GM12878 (cell line): Measurements from ENCODE around the gene STAM2. TPM values are rescaled to one million over a fixed set of nuclear protein-coding genes. Genes with fewer than 3 reads are reported as not detected.

Experiments
- ATAC-seq: fragments of 200-7000 bp; cut with Tn5 transposase; 3 replicates; pipeline ENCODE4 v1.9.1; 2020; ENCODE audit warnings: mild to moderate bottlenecking, moderate library complexity
- BruUV-seq: library from RNA; stranded (reverse); fragments of 400-500 nt; replicated peaks from 2 replicates; lab custom pipeline; 2021; lab: Mats Ljungman, UMichigan
- CTCF ChIA-PET: fragments of 300-600 bp; sonication (Branson Sonifier 250); formaldehyde crosslinking; extraction: SDS; loops from one replicate; lab custom pipeline; 2021; ENCODE audit warnings: inconsistent platforms; lab: Yijun Ruan, JAX
- POLR2A ChIA-PET: fragments of 350-600 bp; formaldehyde crosslinking; extraction: SDS; loops from one replicate; lab custom pipeline; 2021; ENCODE audit warnings: inconsistent platforms; lab: Charles Lee
- RAD21 ChIA-PET: fragments of 300-600 bp; sonication (Branson Sonifier 250); formaldehyde crosslinking; loops from one replicate; lab custom pipeline; 2023; ENCODE audit warnings: antibody characterized with exemption; ENCODE audit not compliant: unreplicated experiment; lab: Charles Lee
- SMC1A ChIA-PET: fragments of 300-600 bp; sonication (Branson Sonifier 250); formaldehyde crosslinking; loops from one replicate; lab custom pipeline; 2023; ENCODE audit not compliant: unreplicated experiment, uncharacterized antibody; lab: Charles Lee
- DNase-seq: peaks from one replicate; pipeline ENCODE4 v3.0.0-alpha.2; 2011; ENCODE audit warnings: low read depth, low spot score
- FAIRE-seq: peaks from 3 replicates; lab custom pipeline; 2011; peaks lifted over from hg19 to GRCh38; lab: Jason Lieb, UNC
- H2AFZ ChIP-seq: 2 replicates; pipeline ENCODE4 v1.6.0; 2011; ENCODE audit warnings: low read depth, low read length, control low read depth; ENCODE audit not compliant: control insufficient read depth
- H3K27ac ChIP-seq: 2 replicates; pipeline ENCODE4 v1.5.1; 2011; ENCODE audit warnings: control low read depth; ENCODE audit not compliant: control insufficient read depth, insufficient read depth
- H3K27me3 ChIP-seq, 2 experiments: replicated peaks in 1 of 2; 2 replicates each; pipeline versions ENCODE4 v1.6.0 to v1.6.1; 2011; ENCODE audit warnings: low read length in 1 of 2; ENCODE audit not compliant: control insufficient read depth in 2 of 2, insufficient read depth in 2 of 2
- H3K36me3 ChIP-seq, 2 experiments: 2 replicates each; pipeline ENCODE4 v1.5.1; 2011; ENCODE audit warnings: low read length in 1 of 2; ENCODE audit not compliant: control insufficient read depth in 2 of 2, insufficient read depth in 2 of 2
- H3K4me1 ChIP-seq: 2 replicates; pipeline ENCODE4 v1.6.1; 2011; ENCODE audit warnings: mild to moderate bottlenecking, low read length, moderate library complexity, mixed read lengths; ENCODE audit not compliant: control insufficient read depth, insufficient read depth
- H3K4me2 ChIP-seq: 2 replicates; pipeline ENCODE4 v1.6.0; 2011; ENCODE audit warnings: control low read depth; ENCODE audit not compliant: control insufficient read depth, insufficient read depth
- H3K4me3 ChIP-seq: fragments of 200-600 bp; sonication (generic); 2 replicates; pipeline ENCODE4 v1.5.1; 2016
- H3K79me2 ChIP-seq: 2 replicates; pipeline ENCODE4 v1.6.0; 2011; ENCODE audit warnings: low read length; ENCODE audit not compliant: control insufficient read depth, insufficient read depth
- H3K9ac ChIP-seq: 2 replicates; pipeline ENCODE4 v1.8.0; 2011; ENCODE audit warnings: low read length, control low read depth, mixed read lengths; ENCODE audit not compliant: control insufficient read depth, insufficient read depth
- H3K9me3 ChIP-seq: replicated peaks from 3 replicates; pipeline ENCODE4 v1.5.1; 2011; ENCODE audit warnings: mild to moderate bottlenecking, low read length; ENCODE audit not compliant: control insufficient read depth, insufficient read depth
- H4K20me1 ChIP-seq: 2 replicates; pipeline ENCODE4 v1.6.0; 2011; ENCODE audit not compliant: control insufficient read depth, insufficient read depth
- CBFB ChIP-seq: IDR thresholded peaks from 2 replicates; pipeline ENCODE4 v1.6.1; 2016; ENCODE audit warnings: antibody characterized with exemption, low read depth
- CEBPB ChIP-seq, 2 experiments: fragments of 150-350 bp in 1 of 2; IDR thresholded peaks; 2 replicates each; pipeline ENCODE4 v1.6.1; 2012 to 2014; ENCODE audit warnings: low read depth in 2 of 2, low read length in 2 of 2, borderline replicate concordance in 1 of 2, inconsistent platforms in 1 of 2
- E2F4 ChIP-seq: IDR thresholded peaks from 2 replicates; pipeline ENCODE4 v1.6.1; 2012; ENCODE audit warnings: low read depth, low read length, improper control_type of control experiment
- ETV6 ChIP-seq, 2 experiments: fragments of 450-650 bp in 1 of 2; IDR thresholded peaks in 1 of 2; conservative IDR thresholded peaks in 1 of 2; 2 replicates each; pipeline ENCODE4 v1.6.1; 2014; ENCODE audit warnings: antibody characterized with exemption in 1 of 2, borderline replicate concordance in 1 of 2, low read depth in 1 of 2, mild to moderate bottlenecking in 1 of 2, moderate library complexity in 1 of 2
- YBX1 ChIP-seq: fragments of 450-650 bp; IDR thresholded peaks from 2 replicates; pipeline ENCODE4 v1.6.1; 2016; ENCODE audit warnings: antibody characterized with exemption
- ZBED1 ChIP-seq: IDR thresholded peaks from 2 replicates; pipeline ENCODE4 v1.6.1; 2016; ENCODE audit warnings: borderline replicate concordance
- WGBS: methylation state at CpG from one replicate; pipeline ENCODE4 v1.1.6; 2016; ENCODE audit warnings: low lambda C conversion rate; ENCODE audit not compliant: insufficient replicate concordance, insufficient coverage; ENCODE audit errors: missing lambda C conversion rate; 5-methylcytosine and 5-hydroxymethylcytosine counted together
- in situ Hi-C: fragments of 300-500 bp; cut with MboI; formaldehyde crosslinking; loops from 9 replicates; pipeline ENCODE4 v1.14.3; 2018; ENCODE audit warnings: mixed read lengths
- intact Hi-C: fragments of 100-400 bp; cut with micrococcal nuclease; formaldehyde crosslinking; loops from one replicate; pipeline ENCODE4 v1.14.2; 2022; ENCODE audit not compliant: unreplicated experiment
- polyA plus RNA-seq, 11 experiments: library from polyadenylated mRNA; depleted of rRNA in 4 of 11; unstranded in 6 of 11; stranded (reverse) in 5 of 11; fragments of >200 nt; fragmentation: Nextera tagmentation in 4 of 11; fragmentation: Illumina TruSeq in 1 of 11; extraction: Ambion mirVana in 4 of 11; extraction: Trizol in 1 of 11; gene quantifications; 1 replicate in 1 of 11; 2 replicates in 10 of 11; pipeline versions ENCODE4 v1.2.1 to v1.2.3, GENCODE V29; 2011 to 2016; ENCODE audit warnings: inconsistent platforms in 2 of 11, missing spikeins in 2 of 11, low read depth in 1 of 11
- total RNA-seq, 4 experiments: library from RNA; depleted of rRNA in 3 of 4; stranded (reverse); fragments of >200 nt in 3 of 4; fragmentation: Illumina TruSeq in 1 of 4; extraction: Trizol in 1 of 4; gene quantifications; 2 replicates each; pipeline versions ENCODE4 v1.2.1 to v1.2.3, GENCODE V29; 2013 to 2021
- TF ChIP-seq, protein P1 (sequence below): fragments of 450-650 bp; IDR thresholded peaks from 2 replicates; pipeline ENCODE4 v1.6.1; 2017; ENCODE audit warnings: low read depth, mild to moderate bottlenecking, moderate library complexity
- TF ChIP-seq, protein P2 (sequence below): fragments of 450-650 bp; conservative IDR thresholded peaks from 2 replicates; pipeline ENCODE4 v1.6.1; 2017; ENCODE audit warnings: mild to moderate bottlenecking, moderate library complexity

Gene STAM2
- total and polyA plus RNA-seq, 10 of the 15 experiments (the other 5 are each of a cell fraction or from before 2014, with no cell fraction given): 4.4 to 21.6 (median 16.2) TPM

- TF ChIP-seq, protein P1, sequence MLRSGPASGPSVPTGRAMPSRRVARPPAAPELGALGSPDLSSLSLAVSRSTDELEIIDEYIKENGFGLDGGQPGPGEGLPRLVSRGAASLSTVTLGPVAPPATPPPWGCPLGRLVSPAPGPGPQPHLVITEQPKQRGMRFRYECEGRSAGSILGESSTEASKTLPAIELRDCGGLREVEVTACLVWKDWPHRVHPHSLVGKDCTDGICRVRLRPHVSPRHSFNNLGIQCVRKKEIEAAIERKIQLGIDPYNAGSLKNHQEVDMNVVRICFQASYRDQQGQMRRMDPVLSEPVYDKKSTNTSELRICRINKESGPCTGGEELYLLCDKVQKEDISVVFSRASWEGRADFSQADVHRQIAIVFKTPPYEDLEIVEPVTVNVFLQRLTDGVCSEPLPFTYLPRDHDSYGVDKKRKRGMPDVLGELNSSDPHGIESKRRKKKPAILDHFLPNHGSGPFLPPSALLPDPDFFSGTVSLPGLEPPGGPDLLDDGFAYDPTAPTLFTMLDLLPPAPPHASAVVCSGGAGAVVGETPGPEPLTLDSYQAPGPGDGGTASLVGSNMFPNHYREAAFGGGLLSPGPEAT: no peak
- no peak for TF ChIP-seq ZBED1
These were observed 53.4 kb downstream of the STAM2 start (continued) for GRCh38 chr2:152122161-152122560.

GRCh38 chr2:152120430-152120829, 55.1 kb downstream of the STAM2 start:
- in situ Hi-C loops: no loop called here
- Histone ChIP-seq H3K36me3 (no peaks in the 10 kb centered on the region; a peak in 1 of 4 replicates), H3K9me3 (no peaks in the 10 kb centered on the region), H3K79me2 (no peaks in the 10 kb centered on the region), H4K20me1 (no peaks in the 10 kb centered on the region), H3K9ac (no peak overlapping the region), H3K4me1 (no peaks in the 10 kb centered on the region), H2AFZ (no peak overlapping the region), H3K27me3 (no peaks in the 10 kb centered on the region), H3K4me2 (no peak overlapping the region), H3K4me3 (no peak overlapping the region)
- ChIA-PET CTCF (interaction anchor here (1.1 kb wide), 2 partner anchors 8 to 11 kb away, joined by 3 to 4 read pairs; no protein-coding TSS in a partner anchor), POLR2A (no interaction called here), SMC1A (interaction anchor here (0.6 to 1.3 kb wide), 2 partner anchors 12 to 14 kb away, joined by 3 to 6 read pairs; no protein-coding TSS in a partner anchor), RAD21 (no interaction called here)
- no TSS peak for BruUV-seq
- 100% methylated on average over 1 of the region's 1 CpG for WGBS
- ATAC-seq (no peak), DNase-seq (no peak)
- intact Hi-C loops: no loop called here
- TF ChIP-seq E2F4: no peak
- TF ChIP-seq, protein P2, sequence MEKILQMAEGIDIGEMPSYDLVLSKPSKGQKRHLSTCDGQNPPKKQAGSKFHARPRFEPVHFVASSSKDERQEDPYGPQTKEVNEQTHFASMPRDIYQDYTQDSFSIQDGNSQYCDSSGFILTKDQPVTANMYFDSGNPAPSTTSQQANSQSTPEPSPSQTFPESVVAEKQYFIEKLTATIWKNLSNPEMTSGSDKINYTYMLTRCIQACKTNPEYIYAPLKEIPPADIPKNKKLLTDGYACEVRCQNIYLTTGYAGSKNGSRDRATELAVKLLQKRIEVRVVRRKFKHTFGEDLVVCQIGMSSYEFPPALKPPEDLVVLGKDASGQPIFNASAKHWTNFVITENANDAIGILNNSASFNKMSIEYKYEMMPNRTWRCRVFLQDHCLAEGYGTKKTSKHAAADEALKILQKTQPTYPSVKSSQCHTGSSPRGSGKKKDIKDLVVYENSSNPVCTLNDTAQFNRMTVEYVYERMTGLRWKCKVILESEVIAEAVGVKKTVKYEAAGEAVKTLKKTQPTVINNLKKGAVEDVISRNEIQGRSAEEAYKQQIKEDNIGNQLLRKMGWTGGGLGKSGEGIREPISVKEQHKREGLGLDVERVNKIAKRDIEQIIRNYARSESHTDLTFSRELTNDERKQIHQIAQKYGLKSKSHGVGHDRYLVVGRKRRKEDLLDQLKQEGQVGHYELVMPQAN: no peak
- TF ChIP-seq CEBPB (IDR thresholded peaks at IDR 0.05; ENCODE audit: borderline replicate concordance in 1 of 2, low read depth in 2 of 2, low read length in 2 of 2): no peak
- no peak for TF ChIP-seq ETV6 (conservative IDR thresholded peaks at IDR 0.05 in 1 of 2, IDR thresholded peaks at IDR 0.05 in 1 of 2; ENCODE audit: borderline replicate concordance in 1 of 2, low read depth in 1 of 2)
- no peak for TF ChIP-seq CBFB
- TF ChIP-seq YBX1: no peak
- TF ChIP-seq, all 136 proteins: peak for 0
- no peak overlapping the region for H3K27ac ChIP-seq
- FAIRE-seq: no peak
